Lower lobe of right lung (tissue), 2 donors: ENCODE data around the gene ST3GAL5. TPM values are rescaled to one million over a fixed set of nuclear protein-coding genes. Genes with fewer than 3 reads are reported as not detected.
"Not testable (repeated sequence)": the region's sequence is repeated elsewhere in the genome, so short reads cannot be mapped to it uniquely, and the experiment has no call there.

Experiments used
- ATAC-seq, 2 donors: fragments of 200-7000 bp; cut with Tn5 transposase; one replicate each; pipeline ENCODE4 v1.9.1; 2020 to 2022; ENCODE audit warnings: mild to moderate bottlenecking in 2 of 2, moderate library complexity in 2 of 2
- DNase-seq: peaks from one replicate; pipeline ENCODE4 v3.0.0-alpha.2; 2020
- H3K27ac ChIP-seq: fragments of 200-600 bp; one replicate; pipeline ENCODE4 v1.8.0; 2022
- H3K27me3 ChIP-seq: fragments of 200-600 bp; one replicate; pipeline ENCODE4 v1.8.0; 2022; ENCODE audit warnings: low read depth
- H3K36me3 ChIP-seq: fragments of 200-600 bp; one replicate; pipeline ENCODE4 v1.8.0; 2022; ENCODE audit warnings: mild to moderate bottlenecking
- H3K4me1 ChIP-seq: fragments of 200-600 bp; one replicate; pipeline ENCODE4 v1.8.0; 2022
- H3K4me3 ChIP-seq: fragments of 200-600 bp; one replicate; pipeline ENCODE4 v1.8.0; 2022; ENCODE audit warnings: mild to moderate bottlenecking
- H3K9me3 ChIP-seq: fragments of 200-600 bp; one replicate; pipeline ENCODE4 v1.8.0; 2022
- CTCF ChIP-seq: fragments of 200-600 bp; IDR thresholded peaks from one replicate; pipeline ENCODE4 v1.8.0; 2022; ENCODE audit warnings: antibody characterized with exemption, mild to moderate bottlenecking
- intact Hi-C: fragments of 100-400 bp; cut with DNase I; formaldehyde crosslinking; loops from one replicate; pipeline ENCODE4 v1.11.0; 2022
- total RNA-seq: library from RNA; stranded (reverse); fragmentation: NEBNext Ultra II Directional; extraction: Animal tissue kit (Norgen Biotek cat#: 25700); gene quantifications from one replicate; pipeline ENCODE4 v1.2.1, GENCODE V29; 2021
- donor health status: DM: no; HTN: yes; CAD: no; lungs with severe emphysema.

Gene ST3GAL5
- total RNA-seq, 1 donor from 2014 or later, result 72.4 TPM

GRCh38 chr2:85839461-85839860 lies 49.3 kb downstream of the ST3GAL5 start:
- Histone ChIP-seq H3K4me1 (no peaks in the 10 kb centered on the region), H3K9me3 (peaks cover 4% of the 10 kb centered on the region), H3K36me3 (peaks cover 50% of the 10 kb centered on the region), H3K4me3 (no peak overlapping the region), H3K27me3 (no peaks in the 10 kb centered on the region), H3K27ac (no peak overlapping the region)
- no peak for TF ChIP-seq CTCF
- no peak for ATAC-seq
- intact Hi-C loops, result no loop called here
- DNase-seq, result no peak

GRCh38 chr2:85838641-85839040 lies 50.1 kb downstream of the ST3GAL5 start:
- Histone ChIP-seq H3K4me3 (no peak overlapping the region), H3K27ac (no peak overlapping the region), H3K9me3 (peaks cover 3% of the 10 kb centered on the region), H3K36me3 (peaks cover 42% of the 10 kb centered on the region), H3K27me3 (no peaks in the 10 kb centered on the region), H3K4me1 (no peaks in the 10 kb centered on the region)
- intact Hi-C loops, result no loop called here
- DNase-seq (no peak), ATAC-seq (no peak)
- no peak for TF ChIP-seq CTCF

GRCh38 chr2:85838181-85838580 lies 50.6 kb downstream of the ST3GAL5 start:
- no peaks in the 10 kb centered on the region for H3K4me1 ChIP-seq
- no peak for DNase-seq
- intact Hi-C loops, result no loop called here
- H3K27me3 ChIP-seq, result no peaks in the 10 kb centered on the region
- ATAC-seq, result no peak
- peaks cover 37% of the 10 kb centered on the region for H3K36me3 ChIP-seq
- no peak for TF ChIP-seq CTCF
- H3K9me3 ChIP-seq, result no peaks in the 10 kb centered on the region
- no peak overlapping the region for H3K4me3 ChIP-seq
- H3K27ac ChIP-seq, result no peak overlapping the region

GRCh38 chr2:85834466-85834865 lies 54.3 kb downstream of the ST3GAL5 start:
- Histone ChIP-seq H3K4me3 (no peak overlapping the region), H3K4me1 (no peaks in the 10 kb centered on the region), H3K36me3 (peaks cover 8% of the 10 kb centered on the region), H3K9me3 (no peaks in the 10 kb centered on the region), H3K27me3 (no peaks in the 10 kb centered on the region), H3K27ac (no peak overlapping the region)
- TF ChIP-seq CTCF, result no peak
- intact Hi-C loops, result no loop called here
- ATAC-seq (no peak), DNase-seq (no peak)

GRCh38 chr2:85831735-85832134 lies 57.1 kb downstream of the ST3GAL5 start:
- ATAC-seq, result no peak
- no peak for DNase-seq
- no peak for TF ChIP-seq CTCF
- H3K36me3 ChIP-seq, result no peaks in the 10 kb centered on the region
- no peaks in the 10 kb centered on the region for H3K27me3 ChIP-seq
- intact Hi-C loops, result no loop called here
- no peak overlapping the region for H3K27ac ChIP-seq
- H3K4me3 ChIP-seq, result no peak overlapping the region
- peaks cover 4% of the 10 kb centered on the region for H3K4me1 ChIP-seq
- H3K9me3 ChIP-seq, result no peaks in the 10 kb centered on the region

GRCh38 chr2:85830645-85831044 lies 58.1 kb downstream of the ST3GAL5 start:
- Histone ChIP-seq H3K27ac (no peak overlapping the region), H3K4me3 (no peak overlapping the region), H3K27me3 (no peaks in the 10 kb centered on the region), H3K36me3 (no peaks in the 10 kb centered on the region), H3K9me3 (no peaks in the 10 kb centered on the region), H3K4me1 (peaks cover 4% of the 10 kb centered on the region)
- TF ChIP-seq CTCF, result no peak
- no peak for DNase-seq
- ATAC-seq, result no peak
- intact Hi-C loops, result no loop called here

GRCh38 chr2:85829394-85829793 lies 59.4 kb downstream of the ST3GAL5 start:
- H3K4me3 ChIP-seq, H3K27ac ChIP-seq, DNase-seq, H3K9me3 ChIP-seq, H3K36me3 ChIP-seq, H3K4me1 ChIP-seq, H3K27me3 ChIP-seq, ATAC-seq: not testable (repeated sequence)
- intact Hi-C loops, result loop anchor here (5.0 kb wide), 1 partner anchor 253 kb away; no protein-coding TSS in a partner anchor
